Right atrium auricular region (tissue), 2 donors: Measurements from ENCODE around the gene ADAT2. TPM values are rescaled to one million over a fixed set of nuclear protein-coding genes. Genes with fewer than 3 reads are reported as not detected.
"Not testable (repeated sequence)": the region's sequence is repeated elsewhere in the genome, so short reads cannot be mapped to it uniquely, and the experiment has no call there.

Source experiments
- DNase-seq: peaks from one replicate; pipeline ENCODE4 v3.0.0-alpha.2; 2019; ENCODE audit warnings: low spot score
- H3K27ac ChIP-seq, 2 donors: fragments of 200-600 bp; sonication (generic); 1 replicate in 1 of 2; 2 replicates in 1 of 2; pipeline ENCODE4 v1.5.1; 2016 to 2019
- H3K27me3 ChIP-seq, 2 donors: fragments of 200-600 bp; sonication (generic); one replicate each; pipeline versions ENCODE4 v1.5.1 to v1.6.0; 2017 to 2019
- H3K36me3 ChIP-seq: fragments of 200-600 bp; sonication (generic); one replicate; pipeline ENCODE4 v1.5.1; 2016
- H3K4me1 ChIP-seq, 2 donors: fragments of 200-600 bp; sonication (generic); one replicate each; pipeline versions ENCODE4 v1.5.1 to v1.6.0; 2017 to 2019
- H3K4me3 ChIP-seq, 2 donors: fragments of 200-600 bp; sonication (generic); 1 replicate in 1 of 2; 2 replicates in 1 of 2; pipeline ENCODE4 v1.5.1; 2017 to 2019; ENCODE audit warnings: mild to moderate bottlenecking in 1 of 2, moderate library complexity in 1 of 2
- H3K9me3 ChIP-seq, 2 donors: fragments of 200-600 bp; sonication (generic); one replicate each; pipeline ENCODE4 v1.5.1; 2019
- CTCF ChIP-seq, 2 donors: fragments of 200-600 bp; sonication (generic); IDR thresholded peaks; one replicate each; pipeline ENCODE4 v1.5.1; 2019; ENCODE audit warnings: antibody characterized with exemption in 2 of 2
- total RNA-seq, 2 donors: library from RNA; depleted of rRNA; stranded (reverse); fragments of >200 nt; gene quantifications; one replicate each; pipeline ENCODE4 v1.1.0, GENCODE V29; 2016

Gene ADAT2
- total RNA-seq, 2 donors from 2014 or later: 1.0 to 2.2 TPM

DNA sequence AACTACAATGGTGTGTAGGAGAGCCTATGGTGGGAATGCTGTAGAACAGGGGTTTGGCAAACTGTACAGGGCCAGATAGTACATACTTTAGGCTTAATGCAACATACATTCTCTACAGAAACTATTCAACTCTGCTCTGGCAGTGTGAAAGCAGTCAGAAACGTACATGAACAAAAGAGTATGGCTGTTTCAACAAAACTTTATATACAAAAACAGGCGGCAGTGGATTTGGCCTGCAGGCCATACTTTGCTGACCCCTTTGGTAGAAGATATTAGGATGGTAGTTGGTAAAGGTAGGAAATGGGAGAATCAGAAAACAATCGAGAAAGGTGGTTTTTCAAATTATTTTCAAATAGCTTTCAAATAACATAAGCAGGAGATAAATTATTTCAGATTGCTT lies 36.3 kb upstream of the ADAT2 start:
- no peak for DNase-seq

GRCh38 chr6:143485967-143486366 lies 35.5 kb upstream of the ADAT2 start:
- no peaks in the 10 kb centered on the region for H3K4me1 ChIP-seq
- no peak for TF ChIP-seq CTCF (IDR thresholded peaks at IDR 0.05)
- no peak overlapping the region for H3K4me3 ChIP-seq
- no peak for DNase-seq
- H3K27me3 ChIP-seq: no peaks in the 10 kb centered on the region
- H3K9me3 ChIP-seq: no peaks in the 10 kb centered on the region
- H3K27ac ChIP-seq: no peak overlapping the region
- H3K36me3 ChIP-seq: no peaks in the 10 kb centered on the region

More for the DNA sequence above, 36.3 kb upstream of the ADAT2 start:
- no peaks in the 10 kb centered on the region for H3K4me1 ChIP-seq
- no peak for TF ChIP-seq CTCF (IDR thresholded peaks at IDR 0.05)
- H3K9me3 ChIP-seq: no peaks in the 10 kb centered on the region
- no peaks in the 10 kb centered on the region for H3K36me3 ChIP-seq
- no peak overlapping the region for H3K4me3 ChIP-seq
- H3K27me3 ChIP-seq: no peaks in the 10 kb centered on the region
- H3K27ac ChIP-seq: no peak overlapping the region

DNA sequence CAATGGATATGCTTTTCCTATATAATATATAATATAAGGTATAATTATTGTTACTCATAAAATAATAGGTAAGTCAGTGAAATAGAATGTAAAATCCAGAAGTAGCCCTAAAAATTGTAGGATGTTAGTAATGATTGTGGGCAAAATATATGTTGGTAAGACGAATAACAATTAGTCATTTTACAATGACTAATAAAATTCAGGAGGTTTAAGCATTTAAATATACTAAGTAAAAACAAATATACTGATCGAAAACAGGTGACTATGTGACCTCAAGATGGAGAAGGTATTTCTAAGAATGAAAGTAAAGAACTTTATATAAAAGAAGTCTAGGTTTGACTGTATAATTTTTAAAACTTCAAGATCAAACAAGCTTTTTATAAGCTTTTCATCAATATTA lies 32.1 kb upstream of the ADAT2 start:
- H3K27me3 ChIP-seq: no peaks in the 10 kb centered on the region
- H3K4me3 ChIP-seq: no peak overlapping the region
- peaks cover 8% of the 10 kb centered on the region for H3K36me3 ChIP-seq
- no peaks in the 10 kb centered on the region for H3K9me3 ChIP-seq
- H3K4me1 ChIP-seq: no peaks in the 10 kb centered on the region
- DNase-seq: no peak
- no peak overlapping the region for H3K27ac ChIP-seq
- TF ChIP-seq CTCF (IDR thresholded peaks at IDR 0.05): no peak

DNA sequence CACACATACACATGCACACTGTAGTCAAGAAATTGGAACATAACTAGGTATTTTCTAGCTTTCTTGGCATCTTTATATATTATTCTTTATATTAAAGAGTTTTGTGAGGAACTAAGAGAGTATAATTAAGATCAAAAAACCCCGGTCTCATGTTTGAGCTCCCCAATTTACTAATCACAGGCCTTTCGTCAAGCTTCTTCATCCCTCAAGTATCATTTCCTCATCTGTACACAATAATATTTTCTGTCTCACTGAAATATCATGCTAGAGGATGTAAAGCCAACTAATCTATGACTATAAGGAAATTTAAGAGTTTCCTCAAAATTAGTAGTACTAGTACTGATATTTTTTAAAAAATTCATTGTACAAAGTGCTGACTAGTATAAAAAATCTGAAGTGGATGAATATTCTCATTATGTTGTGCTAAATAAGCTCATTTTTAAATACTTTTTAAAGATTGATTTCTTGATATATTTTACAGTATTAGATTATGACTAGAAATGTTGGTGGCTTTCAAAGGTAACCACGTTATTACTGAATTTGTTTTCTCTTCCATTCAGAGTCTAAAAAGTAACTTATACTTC lies 28.1 kb upstream of the ADAT2 start:
- no peak for DNase-seq
- peaks cover 14% of the 10 kb centered on the region for H3K36me3 ChIP-seq
- no peaks in the 10 kb centered on the region for H3K27me3 ChIP-seq
- no peak for TF ChIP-seq CTCF (IDR thresholded peaks at IDR 0.05)
- no peak overlapping the region for H3K4me3 ChIP-seq
- H3K4me1 ChIP-seq: no peaks in the 10 kb centered on the region
- no peaks in the 10 kb centered on the region for H3K9me3 ChIP-seq
- no peak overlapping the region for H3K27ac ChIP-seq

- no peak overlapping the region for H3K4me3 ChIP-seq
- H3K9me3 ChIP-seq: no peaks in the 10 kb centered on the region
- H3K27ac ChIP-seq: no peak overlapping the region
- no peak for TF ChIP-seq CTCF (IDR thresholded peaks at IDR 0.05)
- peaks cover 29% of the 10 kb centered on the region for H3K36me3 ChIP-seq
- H3K4me1 ChIP-seq: no peaks in the 10 kb centered on the region
- no peaks in the 10 kb centered on the region for H3K27me3 ChIP-seq
- no peak for DNase-seq
Measured at GRCh38 chr6:143476545-143476944, 26.1 kb upstream of the ADAT2 start.

- Histone ChIP-seq H3K27ac (no peak overlapping the region), H3K36me3 (peaks cover 21% of the 10 kb centered on the region), H3K4me3 (no peak overlapping the region), H3K9me3 (no peaks in the 10 kb centered on the region), H3K4me1 (no peaks in the 10 kb centered on the region), H3K27me3 (no peaks in the 10 kb centered on the region)
- TF ChIP-seq CTCF (IDR thresholded peaks at IDR 0.05): no peak
- no peak for DNase-seq
Measured at GRCh38 chr6:143471822-143472221, 21.3 kb upstream of the ADAT2 start.

- not testable (repeated sequence) for H3K9me3 ChIP-seq, H3K4me3 ChIP-seq, H3K27me3 ChIP-seq, H3K4me1 ChIP-seq, DNase-seq, H3K27ac ChIP-seq
- peaks cover 21% of the 10 kb centered on the region for H3K36me3 ChIP-seq
Measured at GRCh38 chr6:143468823-143469222, 18.3 kb upstream of the ADAT2 start.
